DMS53 (cell line): ENCODE results near the gene GLCCI1.
"Not testable (repeated sequence)": the region's sequence is repeated elsewhere in the genome, so short reads cannot be mapped to it uniquely, and the experiment has no call there.

Source experiments
- DNase-seq: peaks from one replicate; lab custom pipeline; 2025; lab: John Stamatoyannopoulos, UW

The GLCCI1 gene

GRCh38 chr7:8051373-8051772 lies 82.8 kb downstream of the GLCCI1 start:
- DNase-seq = no peak

GRCh38 chr7:8051998-8052397 lies 83.4 kb downstream of the GLCCI1 start:
- DNase-seq = no peak

GRCh38 chr7:8052824-8053223 lies 84.2 kb downstream of the GLCCI1 start:
- DNase-seq = no peak

DNA sequence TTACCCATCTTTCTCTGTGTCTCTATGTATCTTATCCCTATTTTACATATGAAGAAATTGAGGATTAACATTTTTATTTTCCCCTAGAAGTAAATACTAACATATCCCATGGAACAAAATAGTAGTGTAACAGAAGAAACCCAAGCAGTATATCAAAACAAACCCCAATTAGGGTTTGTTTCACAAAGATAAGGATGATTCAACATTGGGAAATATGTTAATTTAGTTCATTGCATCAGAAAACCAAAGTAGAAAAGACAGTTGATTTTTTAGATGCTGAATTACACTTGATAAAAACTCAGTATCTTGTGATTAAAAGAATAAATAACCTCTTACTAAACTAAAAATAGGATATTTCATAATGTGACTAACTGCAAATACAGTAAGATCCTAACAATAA lies 87.8 kb downstream of the GLCCI1 start:
- DNase-seq = no peak

GRCh38 chr7:8057566-8057965 lies 89.0 kb downstream of the GLCCI1 start:
- no peak for DNase-seq

DNA sequence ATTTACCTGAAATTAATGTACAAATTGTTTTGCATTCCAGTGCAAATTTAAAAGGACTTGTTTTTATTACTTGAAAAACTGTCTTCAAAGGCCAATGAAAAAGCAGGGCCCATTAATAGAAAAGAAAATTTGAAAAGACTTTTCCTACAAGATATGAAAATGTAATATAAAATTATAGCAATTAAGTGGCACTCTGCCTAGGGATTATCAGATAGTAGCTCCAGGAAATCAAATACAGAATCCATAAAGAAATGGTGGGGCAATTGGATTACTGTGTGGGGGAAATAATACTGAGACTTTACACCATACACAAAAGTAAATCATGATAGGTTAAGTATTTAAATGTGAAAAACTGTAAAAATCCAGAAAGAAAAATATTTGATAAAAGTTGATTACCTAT lies 89.7 kb downstream of the GLCCI1 start:
- DNase-seq = no peak

DNA sequence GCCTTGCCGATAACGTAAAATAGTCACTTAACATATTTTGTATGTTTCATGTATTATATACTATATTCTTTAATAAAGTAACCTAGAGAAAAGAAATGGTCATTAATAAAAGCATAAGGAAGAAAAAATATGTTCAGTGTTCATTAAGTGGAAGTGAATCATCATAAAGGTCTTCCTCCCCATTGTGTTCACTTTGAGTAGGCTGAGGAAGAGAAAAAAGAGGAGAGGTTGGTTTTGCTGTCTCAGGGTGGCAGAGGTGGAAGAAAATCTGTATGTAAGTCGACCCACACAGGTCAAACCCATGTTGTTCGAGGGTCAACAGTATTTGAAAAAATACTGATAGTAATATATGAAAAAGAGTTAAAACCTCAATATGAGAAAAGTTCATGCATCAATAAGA lies 90.3 kb downstream of the GLCCI1 start:
- DNase-seq = no peak

DNA sequence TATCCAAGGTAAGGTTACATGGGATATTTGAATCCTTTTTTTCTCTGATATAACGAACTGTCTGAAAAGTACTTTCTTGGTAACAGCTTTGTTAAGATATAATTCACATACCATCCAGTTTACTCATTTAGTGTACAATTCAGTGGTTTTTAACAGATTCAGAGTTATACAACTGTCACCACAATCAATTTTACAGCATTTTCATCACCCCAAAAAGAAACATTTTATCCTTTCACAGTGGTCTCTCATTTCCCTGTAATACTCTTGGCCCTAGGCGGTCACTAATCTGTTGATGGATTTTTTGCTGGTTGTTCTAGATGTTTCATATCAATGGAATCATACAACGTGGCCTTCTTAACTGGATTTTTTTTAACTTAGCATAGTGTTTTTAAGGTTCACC lies 91.6 kb downstream of the GLCCI1 start:
- DNase-seq = no peak

DNA sequence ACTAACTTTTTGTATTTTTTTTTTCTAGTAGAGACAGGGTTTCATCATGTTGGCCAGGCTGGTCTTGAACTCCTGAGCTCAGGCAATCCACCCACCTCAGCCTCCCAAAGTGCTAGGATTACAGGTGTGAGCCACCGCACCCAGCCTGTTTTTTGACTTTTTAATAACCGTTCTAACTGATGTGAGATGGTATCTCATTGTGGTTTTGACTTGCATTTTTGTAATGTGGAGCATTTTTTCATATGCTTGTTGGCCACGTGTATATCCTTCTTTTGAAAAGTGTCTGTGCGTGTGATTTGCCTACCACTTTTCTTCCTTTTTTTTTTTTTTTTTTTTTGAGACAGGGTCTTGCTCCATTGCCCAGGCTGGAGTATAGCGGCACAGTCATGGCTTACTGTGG lies 94.7 kb downstream of the GLCCI1 start:
- DNase-seq = not testable (repeated sequence)

- no peak for DNase-seq
Measured at GRCh38 chr7:8063706-8064297, 95.2 kb downstream of the GLCCI1 start.

GRCh38 chr7:8064828-8065227 lies 96.2 kb downstream of the GLCCI1 start:
- no peak for DNase-seq

GRCh38 chr7:8065356-8065813 lies 96.8 kb downstream of the GLCCI1 start:
- DNase-seq = no peak

- no peak for DNase-seq
Measured at GRCh38 chr7:8068892-8069686, 100.5 kb downstream of the GLCCI1 start.

DNA sequence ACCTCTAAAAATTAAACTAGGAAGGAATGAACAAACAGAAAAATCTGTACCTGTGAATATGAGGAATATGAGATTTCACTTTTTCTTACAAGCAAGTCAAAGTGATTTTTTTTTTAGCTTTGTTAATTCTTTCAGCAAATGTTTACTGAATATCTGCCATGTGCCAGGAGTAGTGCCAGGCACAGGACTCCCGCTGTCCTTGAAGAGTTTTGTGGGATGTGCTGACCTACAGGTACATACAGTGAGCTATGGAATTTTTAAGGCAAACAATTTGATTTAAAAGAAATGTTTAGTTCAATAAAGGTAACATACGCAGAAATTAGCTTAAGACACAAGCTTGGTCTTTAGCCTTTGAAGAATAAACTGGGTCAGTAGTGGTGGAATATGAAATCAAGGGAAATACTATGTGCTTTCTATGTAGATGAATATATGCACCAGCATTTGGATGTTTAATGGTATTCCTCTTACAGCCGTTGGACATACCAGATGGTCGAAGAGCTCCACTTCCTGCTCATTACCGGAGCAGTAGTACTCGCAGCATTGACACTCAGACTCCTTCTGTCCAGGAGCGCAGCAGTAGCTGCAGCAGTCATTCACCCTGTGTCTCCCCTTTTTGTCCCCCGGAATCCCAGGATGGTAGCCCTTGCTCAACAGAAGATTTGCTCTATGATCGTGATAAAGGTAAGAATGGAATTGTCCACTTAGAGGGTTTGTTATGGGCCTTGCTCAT lies 102.0 kb downstream of the GLCCI1 start:
- no peak for DNase-seq

GRCh38 chr7:8078418-8078817 lies 109.8 kb downstream of the GLCCI1 start:
- DNase-seq = no peak

DNA sequence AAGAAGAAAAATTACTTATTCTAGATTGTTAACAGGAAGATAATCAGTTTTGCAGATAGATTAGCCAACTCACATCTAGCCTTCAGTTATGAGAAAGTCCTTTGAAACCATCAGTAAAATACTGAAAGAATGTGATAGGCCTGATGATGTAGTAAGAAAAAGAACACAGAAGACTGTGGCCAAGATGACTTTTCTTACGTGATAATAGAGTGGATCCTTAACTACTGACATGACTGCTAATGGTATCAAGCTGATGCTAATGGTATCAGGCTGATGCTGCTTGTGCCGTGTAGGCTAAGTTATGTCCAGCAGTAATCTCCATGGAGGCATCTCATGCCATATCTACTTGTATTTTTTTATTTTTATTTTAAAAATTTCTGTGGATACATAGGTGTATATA lies 114.2 kb downstream of the GLCCI1 start:
- no peak for DNase-seq

DNA sequence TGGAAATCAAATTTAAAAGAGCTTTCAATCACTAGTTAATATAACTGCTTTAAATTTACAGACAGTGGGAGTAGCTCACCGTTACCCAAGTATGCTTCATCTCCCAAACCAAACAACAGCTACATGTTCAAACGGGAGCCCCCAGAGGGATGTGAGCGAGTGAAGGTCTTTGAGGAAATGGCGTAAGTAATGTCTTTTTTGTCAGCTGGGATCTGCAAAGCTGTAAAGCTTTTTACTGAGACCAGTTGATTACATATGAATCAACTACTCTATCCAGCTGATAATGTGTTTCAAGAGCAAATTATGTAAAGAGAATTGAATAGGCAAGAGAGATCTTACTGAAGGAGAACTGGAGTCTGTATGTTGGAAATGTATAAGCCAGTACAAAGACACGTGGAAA lies 116.2 kb downstream of the GLCCI1 start:
- no peak for DNase-seq

DNA sequence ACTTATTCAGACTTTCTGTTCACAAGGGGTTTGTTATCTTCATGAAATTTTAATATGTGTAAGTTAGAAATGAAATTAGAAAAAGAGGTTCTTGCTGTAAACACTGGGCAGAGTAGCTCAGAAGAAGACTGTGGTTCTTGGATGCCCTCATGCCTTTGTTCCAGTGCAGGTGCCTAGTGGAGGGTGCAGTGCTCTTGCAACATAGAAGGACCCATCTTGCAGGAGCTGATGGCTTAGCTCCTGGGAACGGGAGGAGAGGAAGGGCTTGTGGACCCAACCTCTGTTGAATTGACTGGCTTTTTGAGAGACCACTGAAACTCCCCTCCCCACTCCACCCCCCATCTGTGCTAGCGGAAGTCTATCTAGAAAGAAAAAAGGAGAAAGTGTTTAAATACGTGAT lies 116.8 kb downstream of the GLCCI1 start:
- no peak for DNase-seq

GRCh38 chr7:8086239-8086638 lies 117.6 kb downstream of the GLCCI1 start:
- DNase-seq = no peak

- DNase-seq = no peak
Measured at GRCh38 chr7:8089036-8089780, 120.6 kb downstream of the GLCCI1 start.

DNA sequence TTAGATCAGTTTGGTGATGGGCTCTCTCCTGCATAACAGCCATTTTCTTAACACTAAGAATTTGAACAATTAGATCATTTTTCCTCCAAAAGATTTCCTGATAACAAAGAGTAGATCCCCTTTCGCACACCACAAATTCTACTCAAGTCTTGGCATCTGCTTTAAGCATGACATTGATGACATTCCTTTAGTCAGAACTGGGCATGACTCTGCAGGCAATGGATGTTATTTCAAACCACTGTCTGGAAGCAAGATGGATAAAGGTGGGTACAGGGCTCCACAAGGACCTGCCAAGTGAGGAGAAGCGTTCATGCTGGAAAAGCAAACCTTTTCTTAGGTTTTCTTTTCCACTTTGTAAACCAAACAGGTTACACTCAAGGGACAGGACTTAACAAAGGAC lies 123.5 kb downstream of the GLCCI1 start:
- no peak for DNase-seq
